IMR-90 (cell line): ENCODE data around the gene DARS1. TPM values are rescaled to one million over a fixed set of nuclear protein-coding genes. Genes with fewer than 3 reads are reported as not detected.

Experiments
- ATAC-seq: fragments of 200-7000 bp; cut with Tn5 transposase; 2 replicates; pipeline ENCODE4 v1.9.1; 2020; ENCODE audit warnings: low read depth, mild to moderate bottlenecking, moderate library complexity
- BruUV-seq: library from RNA; stranded (reverse); fragments of 400-500 nt; replicated peaks from 2 replicates; lab custom pipeline; 2021; lab: Mats Ljungman, UMichigan
- CTCF ChIA-PET: fragments of 300-600 bp; formaldehyde crosslinking; extraction: SDS; loops from one replicate; lab custom pipeline; 2021; ENCODE audit warnings: antibody characterized with exemption; lab: Yijun Ruan, JAX
- POLR2A ChIA-PET: fragments of 300-600 bp; sonication (Branson Sonifier 250); formaldehyde crosslinking; loops from one replicate; lab custom pipeline; 2022; ENCODE audit warnings: antibody characterized with exemption; ENCODE audit not compliant: unreplicated experiment; lab: Charles Lee
- DNase-seq: peaks from one replicate; pipeline ENCODE4 v3.0.0; 2013
- H2AFZ ChIP-seq: replicated peaks from 2 replicates; pipeline ENCODE3; 2013; ENCODE audit warnings: low read length, mild to moderate bottlenecking; ENCODE audit not compliant: poor library complexity
- H2AK5ac ChIP-seq: 2 replicates; pipeline ENCODE4 v1.6.1; 2013; ENCODE audit warnings: low read depth, low read length, inconsistent platforms
- H2AK9ac ChIP-seq: replicated peaks from 2 replicates; pipeline ENCODE3; 2013; ENCODE audit warnings: mild to moderate bottlenecking, low read depth, low read length, moderate library complexity; ENCODE audit not compliant: poor library complexity
- H2BK120ac ChIP-seq: 2 replicates; pipeline ENCODE4 v1.6.1; 2013; ENCODE audit warnings: low read depth, low read length, inconsistent platforms
- H2BK15ac ChIP-seq: 3 replicates; pipeline ENCODE4 v1.6.1; 2013; ENCODE audit warnings: low read depth, low read length, inconsistent platforms
- H2BK20ac ChIP-seq: 2 replicates; pipeline ENCODE4 v1.6.1; 2013; ENCODE audit warnings: low read depth, mild to moderate bottlenecking, inconsistent platforms, low read length, moderate library complexity
- H2BK5ac ChIP-seq: 2 replicates; pipeline ENCODE4 v1.6.1; 2013; ENCODE audit warnings: mild to moderate bottlenecking, low read depth, low read length, inconsistent platforms; ENCODE audit not compliant: poor library complexity, severe bottlenecking
- H3K14ac ChIP-seq: replicated peaks from 2 replicates; pipeline ENCODE4 v1.6.1; 2013; ENCODE audit warnings: low read depth, low read length, inconsistent platforms
- H3K18ac ChIP-seq: 2 replicates; pipeline ENCODE4 v1.6.1; 2013; ENCODE audit warnings: low read depth, low read length, control low read depth
- H3K23ac ChIP-seq: 2 replicates; pipeline ENCODE4 v1.6.1; 2013; ENCODE audit warnings: low read depth, low read length, inconsistent platforms
- H3K27ac ChIP-seq: 2 replicates; pipeline ENCODE4 v1.5.1; 2013; ENCODE audit warnings: mild to moderate bottlenecking, control low read depth, low read length; ENCODE audit not compliant: insufficient read depth
- H3K27me3 ChIP-seq: 2 replicates; pipeline ENCODE4 v1.6.1; 2013; ENCODE audit warnings: low read length; ENCODE audit not compliant: control insufficient read depth, insufficient read depth
- H3K36me3 ChIP-seq: 2 replicates; pipeline ENCODE4 v1.6.1; 2013; ENCODE audit warnings: low read length, mixed read lengths; ENCODE audit not compliant: control insufficient read depth, insufficient read depth
- H3K4ac ChIP-seq: 2 replicates; pipeline ENCODE4 v1.6.1; 2013; ENCODE audit warnings: low read depth, low read length, inconsistent platforms
- H3K4me1 ChIP-seq: 2 replicates; pipeline ENCODE4 v1.6.1; 2013; ENCODE audit warnings: low read length, mixed read lengths; ENCODE audit not compliant: control insufficient read depth, insufficient read depth
- H3K4me2 ChIP-seq: 2 replicates; pipeline ENCODE4 v1.6.1; 2013; ENCODE audit warnings: low read depth, mild to moderate bottlenecking, control low read depth, low read length, moderate library complexity
- H3K4me3 ChIP-seq: 2 replicates; pipeline ENCODE4 v1.5.1; 2013; ENCODE audit warnings: low read depth, mild to moderate bottlenecking, control low read depth, low read length, moderate library complexity; ENCODE audit not compliant: insufficient read depth
- H3K56ac ChIP-seq: 2 replicates; pipeline ENCODE4 v1.6.1; 2013; ENCODE audit warnings: low read length, inconsistent platforms; ENCODE audit not compliant: insufficient read depth; ENCODE audit errors: extremely low read depth
- H3K79me1 ChIP-seq, 2 experiments: 2 replicates each; pipeline ENCODE4 v1.6.1; 2013; ENCODE audit warnings: low read length in 2 of 2, inconsistent platforms in 1 of 2, low read depth in 1 of 2
- H3K9ac ChIP-seq: 2 replicates; pipeline ENCODE4 v1.6.1; 2013; ENCODE audit warnings: low read depth, low read length, control low read depth
- H3K9me1 ChIP-seq: 2 replicates; pipeline ENCODE4 v1.6.1; 2013; ENCODE audit warnings: low read length, inconsistent platforms; ENCODE audit not compliant: insufficient read depth
- H3K9me3 ChIP-seq: 2 replicates; pipeline ENCODE4 v1.6.1; 2013; ENCODE audit warnings: low read length; ENCODE audit not compliant: control insufficient read depth, insufficient read depth
- H4K20me1 ChIP-seq: 2 replicates; pipeline ENCODE4 v1.6.1; 2013; ENCODE audit warnings: low read length, inconsistent platforms; ENCODE audit not compliant: insufficient read depth
- H4K5ac ChIP-seq: 2 replicates; pipeline ENCODE4 v1.6.1; 2013; ENCODE audit warnings: mild to moderate bottlenecking, low read depth, low read length, control low read depth
- H4K8ac ChIP-seq, 2 experiments: 2 replicates each; pipeline ENCODE4 v1.6.1; 2013; ENCODE audit warnings: low read depth in 2 of 2, low read length in 2 of 2, control low read depth in 1 of 2, inconsistent platforms in 1 of 2
- H4K91ac ChIP-seq: 2 replicates; pipeline ENCODE4 v1.6.1; 2013; ENCODE audit warnings: low read depth, low read length, inconsistent platforms; ENCODE audit not compliant: insufficient read depth
- BHLHE40 ChIP-seq: fragments of 150-350 bp; IDR thresholded peaks from 2 replicates; pipeline ENCODE4 v1.6.1; 2016; ENCODE audit warnings: mild to moderate bottlenecking, low read depth, low read length
- CEBPB ChIP-seq: IDR thresholded peaks from 2 replicates; pipeline ENCODE4 v1.6.1; 2012; ENCODE audit warnings: low read depth, low read length, improper control_type of control experiment
- CHD1 ChIP-seq: IDR thresholded peaks from 2 replicates; pipeline ENCODE4 v1.6.1; 2012; ENCODE audit warnings: low read depth, low read length, improper control_type of control experiment
- CTCF ChIP-seq: conservative IDR thresholded peaks from 2 replicates; pipeline ENCODE4 v1.5.1; 2012; ENCODE audit warnings: mild to moderate bottlenecking, low read depth, low read length, improper control_type of control experiment
- ELK1 ChIP-seq: fragments of 150-350 bp; IDR thresholded peaks from 2 replicates; pipeline ENCODE4 v1.6.1; 2016; ENCODE audit warnings: low read depth, mild to moderate bottlenecking, low read length, moderate library complexity, borderline replicate concordance
- FOS ChIP-seq: fragments of 150-350 bp; IDR thresholded peaks from 2 replicates; pipeline ENCODE4 v1.6.1; 2016; ENCODE audit warnings: low read depth, low read length
- MAFK ChIP-seq: IDR thresholded peaks from 2 replicates; pipeline ENCODE4 v1.6.1; 2012; ENCODE audit warnings: low read depth, low read length, improper control_type of control experiment
- MAZ ChIP-seq: IDR thresholded peaks from 2 replicates; pipeline ENCODE4 v1.6.1; 2012; ENCODE audit warnings: low read depth, mild to moderate bottlenecking, low read length, improper control_type of control experiment, moderate library complexity, borderline replicate concordance
- MXI1 ChIP-seq: IDR thresholded peaks from 2 replicates; pipeline ENCODE4 v1.6.1; 2012; ENCODE audit warnings: low read depth, mild to moderate bottlenecking, low read length, moderate library complexity, borderline replicate concordance
- NFE2L2 ChIP-seq: fragments of 150-350 bp; IDR thresholded peaks from 2 replicates; pipeline ENCODE4 v1.6.1; 2016; ENCODE audit warnings: low read depth, mild to moderate bottlenecking, low read length
- POLR2A ChIP-seq: IDR thresholded peaks from 2 replicates; pipeline ENCODE4 v1.6.1; 2012; ENCODE audit warnings: mild to moderate bottlenecking, low read depth, low read length
- RAD21 ChIP-seq: IDR thresholded peaks from 2 replicates; pipeline ENCODE4 v1.6.1; 2012; ENCODE audit warnings: low read length, improper control_type of control experiment
- RCOR1 ChIP-seq: IDR thresholded peaks from 2 replicates; pipeline ENCODE4 v1.6.1; 2012; ENCODE audit warnings: mild to moderate bottlenecking, low read length, improper control_type of control experiment; ENCODE audit not compliant: insufficient replicate concordance
- RFX5 ChIP-seq: IDR thresholded peaks from 2 replicates; pipeline ENCODE4 v1.8.0; 2012; ENCODE audit warnings: low read depth, mild to moderate bottlenecking, low read length, moderate library complexity
- SMC3 ChIP-seq: fragments of 150-350 bp; IDR thresholded peaks from 2 replicates; pipeline ENCODE4 v1.6.1; 2016; ENCODE audit warnings: low read depth, mild to moderate bottlenecking, antibody characterized with exemption, low read length, moderate library complexity
- USF2 ChIP-seq: fragments of 150-350 bp; IDR thresholded peaks from 2 replicates; pipeline ENCODE4 v1.6.1; 2017; ENCODE audit warnings: mild to moderate bottlenecking, antibody characterized with exemption, low read length, low read depth
- WGBS, 2 experiments: methylation state at CpG; one replicate each; pipeline versions ENCODE4 v1.1.5 to v1.1.7; 2013; ENCODE audit warnings: missing lambda C conversion rate in 2 of 2; ENCODE audit not compliant: insufficient read length in 1 of 2; ENCODE audit errors: extremely low coverage in 2 of 2; 5-methylcytosine and 5-hydroxymethylcytosine counted together
- dilution Hi-C: fragments of 300-500 bp; cut with HindIII; formaldehyde crosslinking; loops from one replicate; pipeline ENCODE4 v1.14.3; 2018; ENCODE audit warnings: low sequenced_read_pairs; ENCODE audit not compliant: unreplicated experiment
- in situ Hi-C: fragments of 300-500 bp; cut with MboI; formaldehyde crosslinking; loops from 3 replicates; pipeline ENCODE4 v1.14.3; 2019; ENCODE audit warnings: low sequenced_read_pairs, inconsistent platforms, mixed read lengths
- intact Hi-C: fragments of 100-400 bp; cut with micrococcal nuclease; formaldehyde crosslinking; loops from 2 replicates; pipeline ENCODE4 v1.10.0; 2022
- polyA plus RNA-seq, 3 experiments: library from polyadenylated mRNA; depleted of rRNA; stranded (reverse); fragments of >200 nt; gene quantifications; 2 replicates each; pipeline ENCODE4 v1.2.3, GENCODE V29; 2012; ENCODE audit warnings: low replicate concordance in 1 of 3
- total RNA-seq: library from RNA; depleted of rRNA; stranded (reverse); fragments of >200 nt; gene quantifications from 2 replicates; pipeline ENCODE4 v1.2.3, GENCODE V29; 2012

DARS1 gene
- total and polyA plus RNA-seq, 2 of the 4 experiments (the other 2 are of a cell fraction) = 56.5 to 66.5 TPM

- dilution Hi-C loops = no loop called here
- no peak overlapping the region for H3K4ac ChIP-seq
- intact Hi-C loops = no loop called here
These were observed 31.3 kb downstream of the DARS1 start for GRCh38 chr2:135954020-135954601.

More at GRCh38 chr2:135954020-135954601, 31.3 kb downstream of the DARS1 start:
- Histone ChIP-seq H3K14ac (no peak overlapping the region), H3K4me3 (no peak overlapping the region), H4K20me1 (peaks cover 14% of the 10 kb centered on the region), H3K36me3 (peaks cover 8% of the 10 kb centered on the region), H2AK9ac (no peak overlapping the region), H3K56ac (no peak overlapping the region), H2AFZ (no peak overlapping the region), H3K27ac (no peak overlapping the region), H3K18ac (no peak overlapping the region), H4K8ac (no peak overlapping the region), H2BK20ac (no peak overlapping the region), H3K79me1 (peaks cover 20 to 30% of the 10 kb centered on the region in 2 experiments), H2BK5ac (no peak overlapping the region), H3K9me3 (no peaks in the 10 kb centered on the region), H3K4me2 (no peak overlapping the region), H3K27me3 (no peaks in the 10 kb centered on the region), H3K23ac (no peak overlapping the region), H3K4me1 (no peaks in the 10 kb centered on the region), H4K5ac (no peak overlapping the region), H2BK120ac (no peak overlapping the region), H2AK5ac (no peak overlapping the region), H3K9ac (no peak overlapping the region), H2BK15ac (no peak overlapping the region), H4K91ac (no peak overlapping the region), H3K9me1 (0 out of 2 replicates have a peak, but pooled peaks cover 2% of the 10 kb centered on the region)
- BruUV-seq = no TSS peak
- DNase-seq = no peak
- POLR2A ChIA-PET = no interaction called here
- TF ChIP-seq RCOR1 = no peak
- TF ChIP-seq CTCF = no peak
- no peak for TF ChIP-seq MAZ
- no peak for TF ChIP-seq CHD1
- no peak for TF ChIP-seq BHLHE40
- no peak for TF ChIP-seq CEBPB
- TF ChIP-seq POLR2A = no peak
- TF ChIP-seq ELK1 = no peak
- no peak for TF ChIP-seq MAFK
- no peak for TF ChIP-seq NFE2L2
- no peak for TF ChIP-seq SMC3
- TF ChIP-seq USF2 = no peak
- TF ChIP-seq RFX5 = no peak
- no peak for TF ChIP-seq MXI1
- TF ChIP-seq RAD21 = no peak
- no peak for TF ChIP-seq FOS
- WGBS, 2 experiments = no CpG with 5 or more reads among the region's 5 CpGs
- ATAC-seq = no peak
- in situ Hi-C loops = no loop called here
- CTCF ChIA-PET = interaction anchor here (0.6 to 1.2 kb wide), 2 partner anchors 40 to 46 kb away, joined by 3 read pairs; no protein-coding TSS in a partner anchor
